WTC11 (cell line): Measurements from ENCODE around the gene ZNF75A. TPM values are rescaled to one million over a fixed set of nuclear protein-coding genes. Genes with fewer than 3 reads are reported as not detected.

Experiments
- ATAC-seq: fragments of 200-7000 bp; cut with Tn5 transposase; 2 replicates; pipeline ENCODE4 v1.10.0; 2021; ENCODE audit warnings: mild to moderate bottlenecking, moderate library complexity
- CTCF ChIA-PET: fragments of 300-600 bp; sonication (Branson Sonifier 250); formaldehyde crosslinking; loops from one replicate; lab custom pipeline; 2021; ENCODE audit warnings: antibody characterized with exemption; lab: Charles Lee
- POLR2A ChIA-PET: fragments of 350-600 bp; sonication (Branson Sonifier 250); formaldehyde crosslinking; loops from one replicate; lab custom pipeline; 2021; ENCODE audit warnings: antibody characterized with exemption; lab: Charles Lee
- DNase-seq: peaks from one replicate; pipeline ENCODE4 v3.0.0; 2021; ENCODE audit warnings: low spot score
- H3K27ac Mint-ChIP-seq: 2 replicates; pipeline ENCODE4 v1.8.0; 2021; ENCODE audit warnings: mixed read lengths
- H3K27me3 Mint-ChIP-seq: 2 replicates; pipeline ENCODE4 v1.8.0; 2021; ENCODE audit warnings: low read depth, mild to moderate bottlenecking, moderate library complexity, mixed read lengths
- H3K36me3 Mint-ChIP-seq: 2 replicates; pipeline ENCODE4 v1.8.0; 2021; ENCODE audit warnings: mixed read lengths
- H3K4me1 Mint-ChIP-seq: 2 replicates; pipeline ENCODE4 v1.8.0; 2022; ENCODE audit warnings: mixed read lengths
- H3K4me3 Mint-ChIP-seq: 2 replicates; pipeline ENCODE4 v1.8.0; 2021; ENCODE audit warnings: mild to moderate bottlenecking, moderate library complexity, mixed read lengths
- H3K9me3 Mint-ChIP-seq: 2 replicates; pipeline ENCODE4 v1.8.0; 2021; ENCODE audit warnings: mixed read lengths
- AR ChIP-seq: fragments of 250-450 bp; sonication (Bioruptor Pico); IDR thresholded peaks from 2 replicates; pipeline ENCODE4 v1.9.0; 2021; ENCODE audit warnings: mild to moderate bottlenecking
- ELF4 ChIP-seq: sonication (generic); formaldehyde crosslinking; IDR thresholded peaks from 2 replicates; pipeline ENCODE4 v1.8.1; 2022; ENCODE audit warnings: low read depth, mild to moderate bottlenecking, moderate library complexity, missing genetic modification reagents
- ESRRA ChIP-seq: sonication (generic); formaldehyde crosslinking; IDR thresholded peaks from 2 replicates; pipeline ENCODE4 v1.8.1; 2022; ENCODE audit warnings: mild to moderate bottlenecking, missing genetic modification reagents, borderline replicate concordance
- FOXP1 ChIP-seq: sonication (generic); formaldehyde crosslinking; IDR thresholded peaks from 2 replicates; pipeline ENCODE4 v1.8.0; 2022; ENCODE audit warnings: missing genetic modification reagents, mild to moderate bottlenecking, moderate library complexity, borderline replicate concordance
- GABPB1 ChIP-seq: sonication (generic); formaldehyde crosslinking; IDR thresholded peaks from 2 replicates; pipeline ENCODE4 v1.8.1; 2023; ENCODE audit warnings: mild to moderate bottlenecking, missing genetic modification reagents
- HMGXB4 ChIP-seq: sonication (generic); formaldehyde crosslinking; IDR thresholded peaks from 2 replicates; pipeline ENCODE4 v1.8.1; 2023; ENCODE audit warnings: mild to moderate bottlenecking, moderate library complexity, missing genetic modification reagents
- JAZF1 ChIP-seq: fragments of 250-450 bp; sonication (Bioruptor Pico); IDR thresholded peaks from 2 replicates; pipeline ENCODE4 v1.9.0; 2021; ENCODE audit warnings: moderate library complexity, mild to moderate bottlenecking, inconsistent platforms
- MXD4 ChIP-seq: fragments of 250-450 bp; sonication (Bioruptor Pico); IDR thresholded peaks from 2 replicates; pipeline ENCODE4 v1.8.0; 2021; ENCODE audit warnings: mild to moderate bottlenecking, moderate library complexity, borderline replicate concordance
- MYBL2 ChIP-seq: sonication (generic); formaldehyde crosslinking; IDR thresholded peaks from 2 replicates; pipeline ENCODE4 v1.8.1; 2023; ENCODE audit warnings: mild to moderate bottlenecking, moderate library complexity, missing genetic modification reagents
- NR1H2 ChIP-seq: sonication (generic); formaldehyde crosslinking; IDR thresholded peaks from 2 replicates; pipeline ENCODE4 v1.9.0; 2021; ENCODE audit warnings: mild to moderate bottlenecking, moderate library complexity, missing genetic modification reagents
- TP53 ChIP-seq: sonication (generic); formaldehyde crosslinking; IDR thresholded peaks from 2 replicates; pipeline ENCODE4 v1.8.1; 2023; ENCODE audit warnings: mild to moderate bottlenecking, missing genetic modification reagents
- ZBTB21 ChIP-seq: sonication (generic); formaldehyde crosslinking; IDR thresholded peaks from 2 replicates; pipeline ENCODE4 v1.8.1; 2023; ENCODE audit warnings: mild to moderate bottlenecking, missing genetic modification reagents, borderline replicate concordance
- ZNF232 ChIP-seq: sonication (generic); formaldehyde crosslinking; IDR thresholded peaks from 2 replicates; pipeline ENCODE4 v1.8.0; 2022; ENCODE audit warnings: mild to moderate bottlenecking, missing genetic modification reagents
- ZNF317 ChIP-seq: sonication (generic); formaldehyde crosslinking; IDR thresholded peaks from 2 replicates; pipeline ENCODE4 v1.8.1; 2023; ENCODE audit warnings: low read depth, mild to moderate bottlenecking, moderate library complexity, missing genetic modification reagents, borderline replicate concordance
- ZNF396 ChIP-seq: fragments of 250-450 bp; sonication (Bioruptor Pico); IDR thresholded peaks from 2 replicates; pipeline ENCODE4 v1.8.0; 2021; ENCODE audit warnings: mild to moderate bottlenecking, moderate library complexity, borderline replicate concordance
- ZNF416 ChIP-seq: fragments of 250-450 bp; sonication (Bioruptor Pico); IDR thresholded peaks from 2 replicates; pipeline ENCODE4 v1.9.0; 2021; ENCODE audit warnings: mild to moderate bottlenecking, inconsistent platforms
- ZNF425 ChIP-seq: fragments of 250-450 bp; sonication (Bioruptor Pico); conservative IDR thresholded peaks from 2 replicates; pipeline ENCODE4 v1.9.0; 2021; ENCODE audit warnings: mild to moderate bottlenecking
- ZNF532 ChIP-seq: fragments of 250-450 bp; sonication (Bioruptor Pico); IDR thresholded peaks from 2 replicates; pipeline ENCODE4 v1.9.0; 2021; ENCODE audit warnings: mild to moderate bottlenecking, borderline replicate concordance
- total RNA-seq: library from RNA; stranded (reverse); gene quantifications from 3 replicates; pipeline ENCODE4 v1.2.3, GENCODE V29; 2021
- TF ChIP-seq, protein P1 (sequence below): sonication (generic); formaldehyde crosslinking; IDR thresholded peaks from 2 replicates; pipeline ENCODE4 v1.8.1; 2023; ENCODE audit warnings: mild to moderate bottlenecking, missing genetic modification reagents, moderate library complexity
- TF ChIP-seq, protein P2 (sequence below): fragments of 250-450 bp; sonication (Bioruptor Pico); IDR thresholded peaks from 2 replicates; pipeline ENCODE4 v1.9.0; 2021; ENCODE audit warnings: mild to moderate bottlenecking
- TF ChIP-seq, protein P3 (sequence below): sonication (generic); formaldehyde crosslinking; IDR thresholded peaks from 2 replicates; pipeline ENCODE4 v1.8.1; 2023; ENCODE audit warnings: mild to moderate bottlenecking, missing genetic modification reagents, moderate library complexity

The ZNF75A gene
- total RNA-seq, 1 experiment from 2014 or later = 31.5 TPM

GRCh38 chr16:3321816-3322215, 16.5 kb downstream of the ZNF75A start:
- CTCF ChIA-PET = no interaction called here
- Mint-ChIP-seq H3K27ac (no peak overlapping the region), H3K4me3 (no peak overlapping the region), H3K27me3 (peaks cover 60% of the 10 kb centered on the region), H3K36me3 (peaks cover 36% of the 10 kb centered on the region), H3K4me1 (no peaks in the 10 kb centered on the region), H3K9me3 (peaks cover 68% of the 10 kb centered on the region)
- POLR2A ChIA-PET = no interaction called here
- TF ChIP-seq ZNF317 (CRISPR knock-in tag) (no peak), ZNF532 (CRISPR knock-in tag) (no peak), GABPB1 (no peak), JAZF1 (CRISPR knock-in tag) (no peak), ELF4 (CRISPR knock-in tag) (no peak), FOXP1 (CRISPR knock-in tag) (no peak), MXD4 (no peak), ZNF416 (no peak), ZNF232 (CRISPR knock-in tag) (no peak), ZNF396 (CRISPR knock-in tag) (no peak)
- TF ChIP-seq, protein P1, sequence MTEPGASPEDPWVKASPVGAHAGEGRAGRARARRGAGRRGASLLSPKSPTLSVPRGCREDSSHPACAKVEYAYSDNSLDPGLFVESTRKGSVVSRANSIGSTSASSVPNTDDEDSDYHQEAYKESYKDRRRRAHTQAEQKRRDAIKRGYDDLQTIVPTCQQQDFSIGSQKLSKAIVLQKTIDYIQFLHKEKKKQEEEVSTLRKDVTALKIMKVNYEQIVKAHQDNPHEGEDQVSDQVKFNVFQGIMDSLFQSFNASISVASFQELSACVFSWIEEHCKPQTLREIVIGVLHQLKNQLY (CRISPR knock-in tag) = no peak
- TF ChIP-seq, protein P2, sequence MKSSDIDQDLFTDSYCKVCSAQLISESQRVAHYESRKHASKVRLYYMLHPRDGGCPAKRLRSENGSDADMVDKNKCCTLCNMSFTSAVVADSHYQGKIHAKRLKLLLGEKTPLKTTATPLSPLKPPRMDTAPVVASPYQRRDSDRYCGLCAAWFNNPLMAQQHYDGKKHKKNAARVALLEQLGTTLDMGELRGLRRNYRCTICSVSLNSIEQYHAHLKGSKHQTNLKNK (CRISPR knock-in tag) = no peak
- no peak for ATAC-seq
- no peak for DNase-seq

- Mint-ChIP-seq H3K4me1 (no peaks in the 10 kb centered on the region), H3K4me3 (no peak overlapping the region), H3K9me3 (peaks cover 36% of the 10 kb centered on the region), H3K27me3 (peaks cover 30% of the 10 kb centered on the region), H3K36me3 (peaks cover 2% of the 10 kb centered on the region; the same call in 1 of the 2 replicates), H3K27ac (no peak overlapping the region)
- TF ChIP-seq ESRRA (CRISPR knock-in tag) = no peak
- no peak for TF ChIP-seq GABPB1
- no peak for TF ChIP-seq JAZF1 (CRISPR knock-in tag)
- TF ChIP-seq NR1H2 (CRISPR knock-in tag) = no peak
- no peak for TF ChIP-seq ZBTB21 (CRISPR knock-in tag)
- no peak for TF ChIP-seq HMGXB4
- TF ChIP-seq, protein P3, sequence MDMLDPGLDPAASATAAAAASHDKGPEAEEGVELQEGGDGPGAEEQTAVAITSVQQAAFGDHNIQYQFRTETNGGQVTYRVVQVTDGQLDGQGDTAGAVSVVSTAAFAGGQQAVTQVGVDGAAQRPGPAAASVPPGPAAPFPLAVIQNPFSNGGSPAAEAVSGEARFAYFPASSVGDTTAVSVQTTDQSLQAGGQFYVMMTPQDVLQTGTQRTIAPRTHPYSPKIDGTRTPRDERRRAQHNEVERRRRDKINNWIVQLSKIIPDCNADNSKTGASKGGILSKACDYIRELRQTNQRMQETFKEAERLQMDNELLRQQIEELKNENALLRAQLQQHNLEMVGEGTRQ (CRISPR knock-in tag) = no peak
- no peak for TF ChIP-seq MYBL2 (CRISPR knock-in tag)
- TF ChIP-seq ZNF425 (CRISPR knock-in tag) = no peak
- TF ChIP-seq AR (CRISPR knock-in tag) = no peak
- TF ChIP-seq TP53 (CRISPR knock-in tag) = no peak
- POLR2A ChIA-PET = no interaction called here
- CTCF ChIA-PET = no interaction called here
- no peak for ATAC-seq
- no peak for DNase-seq
Measured at GRCh38 chr16:3327514-3327913, 22.2 kb downstream of the ZNF75A start.
